BLaER1 treated with 17β-estradiol and CSF1 and Interleukin-3, amounts not matched to agents 10 nM and 100 nM (cell line): ENCODE measurements around the gene FMR1NB.

Source experiments
- H3K27ac ChIP-seq, 11 experiments: shearing (Covaris generic); formaldehyde crosslinking; 2 replicates each; pipeline ENCODE4 v1.8.1; 2022
- H3K27me3 ChIP-seq, 11 experiments: shearing (Covaris generic); formaldehyde crosslinking; 2 replicates each; pipeline ENCODE4 v1.8.1; 2022
- H3K36me3 ChIP-seq, 11 experiments: shearing (Covaris generic); formaldehyde crosslinking; 2 replicates each; pipeline ENCODE4 v1.8.1; 2022
- H3K4me1 ChIP-seq, 10 experiments: shearing (Covaris generic); formaldehyde crosslinking; 2 replicates each; pipeline ENCODE4 v1.8.1; 2022
- H3K4me2 ChIP-seq, 11 experiments: shearing (Covaris generic); formaldehyde crosslinking; 2 replicates each; pipeline ENCODE4 v1.8.1; 2022
- H3K4me3 ChIP-seq, 10 experiments: shearing (Covaris generic); formaldehyde crosslinking; 2 replicates each; pipeline ENCODE4 v1.8.1; 2022
- H3K9ac ChIP-seq, 11 experiments: shearing (Covaris generic); formaldehyde crosslinking; 2 replicates each; pipeline ENCODE4 v1.8.1; 2022
- H3K9me3 ChIP-seq, 11 experiments: shearing (Covaris generic); formaldehyde crosslinking; replicated peaks in 1 of 11; 2 replicates each; pipeline ENCODE4 v1.8.1; 2022
- H4K20me1 ChIP-seq, 11 experiments: shearing (Covaris generic); formaldehyde crosslinking; 2 replicates each; pipeline ENCODE4 v1.8.1; 2022
- Cebpa-rat ChIP-seq, 11 experiments: shearing (Covaris generic); IDR thresholded peaks; 2 replicates each; pipeline ENCODE4 v1.8.1; 2022

The FMR1NB gene

DNA sequence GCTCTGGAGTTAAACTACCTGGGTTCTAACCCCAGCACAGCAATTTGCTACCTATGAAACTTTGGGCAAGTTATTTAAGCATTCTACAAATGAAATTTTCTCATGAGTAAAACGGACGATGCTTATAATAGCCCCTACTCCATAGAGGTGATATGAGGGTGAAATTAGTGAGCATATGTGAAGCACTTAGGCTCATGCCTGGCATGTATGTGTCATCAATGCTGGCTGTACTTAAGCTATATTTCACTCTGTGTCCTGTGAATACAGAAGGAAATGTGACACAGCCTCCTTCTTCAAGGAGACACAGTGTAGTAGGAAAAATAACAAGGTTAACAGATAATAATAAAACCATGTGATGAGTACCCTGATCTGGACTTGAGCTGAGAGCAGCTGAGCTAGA is 20.4 kb upstream of the FMR1NB start:
- H3K9ac ChIP-seq: no peak overlapping the region
- no peaks in the 10 kb centered on the region for H3K27me3 ChIP-seq
- no peaks in the 10 kb centered on the region for H3K4me1 ChIP-seq
- H3K4me3 ChIP-seq: no peak overlapping the region
- H3K36me3 ChIP-seq: no peaks in the 10 kb centered on the region
- H3K4me2 ChIP-seq: no peak overlapping the region
- H3K9me3 ChIP-seq: peaks cover 0 to 13% (median 0%) of the 10 kb centered on the region in 11 experiments; a peak in 1 of 22 replicates
- H3K27ac ChIP-seq: no peak overlapping the region
- H4K20me1 ChIP-seq: no peaks in the 10 kb centered on the region
- no peak for TF ChIP-seq Cebpa-rat (IDR thresholded peaks at IDR 0.05)

DNA sequence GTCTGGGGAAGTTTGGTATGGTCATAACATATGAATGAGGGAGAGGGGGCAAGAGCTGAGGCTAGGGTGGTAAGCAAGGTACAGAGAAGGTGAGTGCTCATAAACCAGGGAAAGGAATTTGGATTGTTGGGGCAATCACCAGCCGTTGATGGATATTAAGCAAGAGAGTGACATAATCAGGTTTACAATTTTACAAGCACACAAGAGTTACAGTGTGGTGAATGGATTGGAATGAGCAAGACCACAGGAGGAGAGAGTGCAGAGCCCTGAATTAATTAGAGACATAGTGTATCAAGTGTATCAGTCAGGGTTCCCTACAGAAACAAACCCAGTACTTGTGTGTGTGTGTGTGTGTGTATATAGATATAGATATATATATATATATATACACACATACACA is 18.7 kb upstream of the FMR1NB start:
- Histone ChIP-seq H3K27ac (no peak overlapping the region), H3K27me3 (no peaks in the 10 kb centered on the region), H3K36me3 (no peaks in the 10 kb centered on the region), H3K9me3 (peaks cover 4 to 13% (median 7%) of the 10 kb centered on the region in 11 experiments; a peak in 14 of 22 replicates), H3K4me1 (no peaks in the 10 kb centered on the region), H3K9ac (no peak overlapping the region), H4K20me1 (no peaks in the 10 kb centered on the region), H3K4me2 (no peak overlapping the region), H3K4me3 (no peak overlapping the region)
- no peak for TF ChIP-seq Cebpa-rat (IDR thresholded peaks at IDR 0.05)

DNA sequence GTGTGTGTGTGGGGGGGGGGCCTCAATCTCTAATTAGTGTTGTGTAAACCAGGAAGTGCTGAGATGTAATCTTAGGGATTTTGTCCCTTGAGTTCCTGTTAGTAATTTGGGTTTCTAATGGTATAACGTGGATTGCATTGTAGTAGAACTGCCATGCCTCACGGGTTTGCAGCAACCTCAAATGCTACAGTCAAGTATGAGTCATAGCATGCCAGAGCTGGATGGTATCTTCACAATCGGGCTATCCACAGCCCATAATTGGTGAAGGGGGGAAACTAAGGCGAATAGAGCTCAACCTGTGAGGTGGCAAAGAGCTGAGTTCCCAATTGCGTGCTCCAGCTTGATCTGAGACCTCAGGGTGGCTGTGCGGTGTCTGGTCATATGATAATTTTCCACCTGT is 2.2 kb upstream of the FMR1NB start:
- Histone ChIP-seq H4K20me1 (no peaks in the 10 kb centered on the region), H3K4me1 (no peaks in the 10 kb centered on the region), H3K27ac (no peak overlapping the region), H3K4me2 (no peak overlapping the region), H3K9me3 (peaks cover 0 to 15% (median 10%) of the 10 kb centered on the region in 11 experiments; a peak in 17 of 22 replicates), H3K4me3 (no peak overlapping the region), H3K9ac (no peak overlapping the region), H3K27me3 (no peaks in the 10 kb centered on the region), H3K36me3 (no peaks in the 10 kb centered on the region)
- no peak for TF ChIP-seq Cebpa-rat (IDR thresholded peaks at IDR 0.05)

DNA sequence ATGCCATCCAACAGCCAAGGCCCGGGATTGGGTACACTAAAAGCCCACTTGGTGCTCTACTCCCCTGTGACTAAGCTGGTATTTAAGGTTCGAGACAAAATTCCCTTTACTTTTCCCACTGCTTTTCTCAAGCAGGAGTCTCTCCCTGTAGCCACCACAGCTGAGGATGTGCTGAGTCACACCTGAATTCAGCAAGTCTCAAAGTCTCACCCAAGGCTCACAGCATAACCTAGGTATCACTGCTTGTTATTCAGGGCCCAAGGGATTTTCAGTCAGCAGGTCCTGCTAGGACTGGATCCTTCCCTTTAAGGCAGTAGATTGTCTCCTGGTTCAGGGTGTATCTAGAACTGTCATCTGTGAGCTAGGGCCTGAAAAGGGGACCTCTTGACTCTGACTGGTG is 39.2 kb downstream of the FMR1NB start:
- Histone ChIP-seq H3K4me1 (peaks cover 0 to 15% (median 5%) of the 10 kb centered on the region in 10 experiments; a peak in 9 of 20 replicates), H3K36me3 (no peaks in the 10 kb centered on the region), H3K27ac (no peak overlapping the region), H4K20me1 (no peaks in the 10 kb centered on the region), H3K4me3 (no peak overlapping the region), H3K9ac (no peak overlapping the region), H3K27me3 (no peaks in the 10 kb centered on the region), H3K9me3 (peaks cover 0 to 14% (median 7%) of the 10 kb centered on the region in 11 experiments; a peak in 13 of 22 replicates), H3K4me2 (no peak overlapping the region)
- no peak for TF ChIP-seq Cebpa-rat (IDR thresholded peaks at IDR 0.05)

DNA sequence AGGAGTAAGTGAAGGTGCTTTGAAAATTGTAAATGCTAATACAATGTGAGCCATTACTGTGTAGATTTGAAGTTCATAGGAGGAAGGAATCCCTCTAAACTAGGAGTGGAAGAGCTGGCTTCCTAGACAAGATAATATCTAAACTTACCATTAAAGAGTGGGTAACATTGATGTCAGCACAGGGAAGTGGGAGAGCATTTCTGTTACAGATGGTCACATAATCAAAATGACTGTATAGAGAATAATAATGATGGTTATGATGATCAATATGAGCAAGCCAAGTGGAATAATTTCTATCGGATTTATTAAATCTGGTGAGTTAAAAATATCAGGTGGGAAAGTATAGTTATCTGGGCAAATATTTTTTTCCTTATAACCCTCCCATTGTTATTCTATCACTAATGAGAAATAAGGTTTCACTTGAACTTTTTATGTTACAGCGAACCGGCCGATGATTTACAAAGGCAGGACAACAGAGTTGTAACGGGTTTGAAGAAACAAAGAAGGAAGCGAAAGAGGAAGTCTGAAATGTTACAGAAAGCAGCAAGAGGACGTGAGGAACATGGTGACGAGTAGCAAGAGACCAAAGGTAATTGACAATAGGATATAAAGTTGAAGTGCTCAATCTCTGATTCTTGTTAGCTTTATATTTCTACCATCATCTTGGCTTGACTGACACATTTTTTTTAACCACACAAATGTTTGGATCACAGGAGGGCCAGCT is 43.5 kb downstream of the FMR1NB start:
- no peaks in the 10 kb centered on the region for H3K36me3 ChIP-seq
- no peaks in the 10 kb centered on the region for H4K20me1 ChIP-seq
- H3K9ac ChIP-seq: no peak overlapping the region
- 0 out of 22 replicates have a peak overlapping the region, but pooled peaks of 1 of the 11 experiments have one; percentile 15 for H3K27ac ChIP-seq
- H3K4me2 ChIP-seq: peak overlapping the region in 9 of 11 experiments; percentile 7 to 41 (median 30); a peak in 9 of 22 replicates
- no peak overlapping the region for H3K4me3 ChIP-seq
- TF ChIP-seq Cebpa-rat (IDR thresholded peaks at IDR 0.05): no peak
- peaks cover 0 to 4% (median 0%) of the 10 kb centered on the region in 11 experiments; a peak in 6 of 22 replicates for H3K9me3 ChIP-seq
- H3K27me3 ChIP-seq: no peaks in the 10 kb centered on the region
- peaks cover 0 to 16% (median 5%) of the 10 kb centered on the region in 10 experiments; a peak in 9 of 20 replicates for H3K4me1 ChIP-seq

DNA sequence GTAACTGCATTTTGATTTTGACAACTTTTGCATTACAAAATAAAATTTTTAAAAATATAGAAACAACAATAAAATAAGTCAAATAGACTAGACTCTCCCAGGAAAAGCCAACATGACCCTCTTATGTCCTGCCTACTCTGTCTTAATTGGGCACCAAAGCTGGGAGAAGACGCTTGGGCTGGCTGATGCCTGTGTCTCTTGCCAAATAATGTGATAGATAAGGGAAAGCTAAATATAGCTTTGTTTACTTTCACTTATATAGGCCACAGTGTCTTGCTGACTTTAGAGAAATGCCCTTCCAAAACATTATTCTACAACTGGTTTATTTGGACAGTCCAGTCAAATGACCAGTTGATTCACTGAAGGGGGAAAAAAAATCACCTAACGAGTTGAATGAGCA is 54.2 kb downstream of the FMR1NB start:
- H3K27me3 ChIP-seq: no peaks in the 10 kb centered on the region
- no peak overlapping the region for H3K9ac ChIP-seq
- H3K4me2 ChIP-seq: no peak overlapping the region

DNA sequence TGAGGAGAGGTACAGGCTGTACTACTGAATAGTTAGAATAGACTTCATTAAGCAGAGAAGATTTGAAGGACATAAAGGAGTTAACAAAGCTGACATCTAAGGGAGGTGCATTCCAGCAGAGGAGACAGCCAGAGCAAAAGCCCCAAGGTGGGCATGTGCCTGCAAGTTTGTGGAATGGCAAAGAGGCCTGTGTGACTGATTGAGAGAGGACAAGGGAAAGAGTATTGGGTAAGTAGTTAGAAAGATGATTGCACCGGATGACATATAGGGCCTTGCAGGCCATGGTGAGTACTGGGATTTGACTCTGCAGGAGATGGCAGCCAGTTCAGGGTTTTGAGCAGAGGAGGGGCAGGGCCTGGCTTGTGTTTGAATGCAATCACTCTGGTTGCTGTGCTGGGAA is 55.9 kb downstream of the FMR1NB start:
- no peak overlapping the region for H3K9ac ChIP-seq
- no peak overlapping the region for H3K4me3 ChIP-seq
- no peak overlapping the region for H3K27ac ChIP-seq
- H3K4me1 ChIP-seq: no peaks in the 10 kb centered on the region
- TF ChIP-seq Cebpa-rat (IDR thresholded peaks at IDR 0.05): no peak
- no peaks in the 10 kb centered on the region for H3K36me3 ChIP-seq
- no peaks in the 10 kb centered on the region for H3K9me3 ChIP-seq
- H4K20me1 ChIP-seq: no peaks in the 10 kb centered on the region; a peak in 1 of 22 replicates
- H3K27me3 ChIP-seq: no peaks in the 10 kb centered on the region
- no peak overlapping the region for H3K4me2 ChIP-seq

More for the DNA sequence above, 54.2 kb downstream of the FMR1NB start:
- Histone ChIP-seq H3K27ac (no peak overlapping the region), H3K36me3 (no peaks in the 10 kb centered on the region), H3K4me1 (no peaks in the 10 kb centered on the region), H3K9me3 (no peaks in the 10 kb centered on the region), H4K20me1 (no peaks in the 10 kb centered on the region; a peak in 1 of 22 replicates), H3K4me3 (no peak overlapping the region)
- no peak for TF ChIP-seq Cebpa-rat (IDR thresholded peaks at IDR 0.05)

DNA sequence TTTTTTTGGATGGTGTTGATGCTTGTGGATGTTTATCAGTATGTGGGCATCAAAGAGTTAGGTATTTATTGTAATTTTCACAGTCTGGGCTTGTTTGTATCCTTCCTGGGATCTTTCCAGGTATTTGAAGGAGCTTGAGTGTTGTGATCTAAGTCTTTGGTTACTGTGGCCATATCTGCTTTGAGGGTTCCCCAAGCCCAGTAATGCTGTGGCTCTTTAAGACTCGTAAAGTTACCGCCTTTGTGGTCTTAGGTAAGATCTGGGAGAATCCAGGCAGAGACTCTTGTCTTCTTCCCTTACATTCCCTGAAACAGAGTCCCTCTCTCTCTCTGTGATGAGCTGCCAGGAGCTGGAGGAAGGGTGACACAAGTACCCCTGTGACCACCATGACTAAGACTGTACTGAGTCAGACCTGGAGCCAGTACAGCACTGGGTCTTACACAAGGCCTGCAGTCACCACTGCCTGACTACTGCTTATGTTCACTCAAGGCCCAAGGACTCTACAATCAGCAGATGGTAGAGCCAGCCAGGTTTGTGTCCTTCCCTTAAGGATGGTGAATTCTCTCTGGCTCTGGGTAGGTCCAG is 62.2 kb downstream of the FMR1NB start:
- Histone ChIP-seq H3K9me3 (peaks cover 0 to 6% (median 0%) of the 10 kb centered on the region in 11 experiments; a peak in 1 of 22 replicates), H3K4me3 (no peak overlapping the region), H4K20me1 (no peaks in the 10 kb centered on the region), H3K4me2 (no peak overlapping the region), H3K36me3 (no peaks in the 10 kb centered on the region), H3K27me3 (no peaks in the 10 kb centered on the region; a peak in 1 of 22 replicates), H3K9ac (no peak overlapping the region), H3K4me1 (no peaks in the 10 kb centered on the region), H3K27ac (no peak overlapping the region)
- TF ChIP-seq Cebpa-rat (IDR thresholded peaks at IDR 0.05): no peak

DNA sequence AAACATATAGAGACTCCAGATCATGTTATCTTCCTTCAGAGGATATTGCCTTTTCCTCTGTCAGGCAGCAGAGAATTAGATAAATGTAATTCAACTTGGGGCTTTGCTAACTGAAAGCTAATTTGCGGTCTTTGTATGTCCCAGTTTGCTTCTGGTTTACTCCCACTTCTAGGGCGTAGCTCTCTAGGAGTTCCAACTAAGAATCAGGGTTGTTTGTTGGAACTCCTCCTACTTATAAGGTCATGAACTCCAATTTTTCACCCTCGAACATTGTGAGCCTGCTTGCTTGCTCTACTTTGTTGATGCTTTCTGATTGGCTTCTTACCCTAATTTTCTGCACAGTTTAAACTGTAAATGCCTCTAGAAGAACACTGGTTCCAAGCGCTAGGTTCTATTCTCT is 66.1 kb downstream of the FMR1NB start:
- Histone ChIP-seq H3K27me3 (no peaks in the 10 kb centered on the region; a peak in 1 of 22 replicates), H3K27ac (no peak overlapping the region), H4K20me1 (no peaks in the 10 kb centered on the region), H3K4me2 (no peak overlapping the region), H3K9ac (no peak overlapping the region), H3K4me1 (no peaks in the 10 kb centered on the region), H3K9me3 (peaks cover 0 to 6% (median 0%) of the 10 kb centered on the region in 11 experiments; a peak in 1 of 22 replicates), H3K4me3 (no peak overlapping the region), H3K36me3 (no peaks in the 10 kb centered on the region)
- no peak for TF ChIP-seq Cebpa-rat (IDR thresholded peaks at IDR 0.05)
